Activated T-cell treated with anti-CD3 and anti-CD28 coated beads, Interleukin-2, amount 50 U/mL, for 4 hours (primary cell): ENCODE measurements around the gene LRRC8D. TPM values are rescaled to one million over a fixed set of nuclear protein-coding genes. Genes with fewer than 3 reads are reported as not detected.

Source experiments
- ATAC-seq, 2 donors: fragments of 200-7000 bp; cut with Tn5 transposase; one replicate each; pipeline ENCODE4 v1.10.0; 2021
- DNase-seq: peaks from one replicate; pipeline ENCODE4 v3.0.0-alpha.2; 2020
- H3K27me3 Mint-ChIP-seq: one replicate; pipeline ENCODE4 v1.8.0; 2021; ENCODE audit warnings: low read depth, mixed read lengths
- H3K36me3 Mint-ChIP-seq: one replicate; pipeline ENCODE4 v1.8.0; 2022; ENCODE audit warnings: mixed read lengths; ENCODE audit not compliant: insufficient read depth
- H3K4me1 Mint-ChIP-seq: one replicate; pipeline ENCODE4 v1.8.0; 2021; ENCODE audit warnings: low read depth, mixed read lengths
- H3K4me3 Mint-ChIP-seq: one replicate; pipeline ENCODE4 v1.8.0; 2021; ENCODE audit warnings: mild to moderate bottlenecking, moderate library complexity, mixed read lengths
- H3K9me3 Mint-ChIP-seq: one replicate; pipeline ENCODE4 v1.8.0; 2021; ENCODE audit warnings: mixed read lengths
- total RNA-seq, 3 donors: library from RNA; stranded (reverse); gene quantifications; one replicate each; pipeline ENCODE4 v1.2.1, GENCODE V29; 2021

Gene LRRC8D
- total RNA-seq, 3 donors from 2014 or later, result 42.1 to 56.7 (median 48.0) TPM

- peaks cover 35% of the 10 kb centered on the region for H3K4me1 Mint-ChIP-seq
- peak; percentile 41 to 48 for ATAC-seq
Observed at GRCh38 chr1:89881415-89882058, 60.7 kb downstream of the LRRC8D start.

GRCh38 chr1:89882348-89883029, 61.7 kb downstream of the LRRC8D start:
- DNase-seq (no peak), ATAC-seq (no peak)
- H3K36me3 Mint-ChIP-seq, result peaks cover 43% of the 10 kb centered on the region
- peaks cover 6% of the 10 kb centered on the region for H3K9me3 Mint-ChIP-seq
- H3K4me1 Mint-ChIP-seq, result peaks cover 36% of the 10 kb centered on the region
- no peak overlapping the region for H3K4me3 Mint-ChIP-seq
- no peaks in the 10 kb centered on the region for H3K27me3 Mint-ChIP-seq

More at GRCh38 chr1:89881415-89882058, 60.7 kb downstream of the LRRC8D start:
- Mint-ChIP-seq H3K27me3 (no peaks in the 10 kb centered on the region), H3K36me3 (peaks cover 42% of the 10 kb centered on the region), H3K4me3 (no peak overlapping the region), H3K9me3 (peaks cover 6% of the 10 kb centered on the region)
- no peak for DNase-seq

- Mint-ChIP-seq H3K4me1 (peaks cover 37% of the 10 kb centered on the region), H3K4me3 (no peak overlapping the region), H3K36me3 (peaks cover 46% of the 10 kb centered on the region), H3K9me3 (peaks cover 6% of the 10 kb centered on the region), H3K27me3 (no peaks in the 10 kb centered on the region)
- DNase-seq (no peak), ATAC-seq (no peak)
Observed at GRCh38 chr1:89883030-89883379, 62.2 kb downstream of the LRRC8D start.

GRCh38 chr1:89884718-89885596, 64.1 kb downstream of the LRRC8D start:
- DNase-seq (no peak), ATAC-seq (no peak)
- Mint-ChIP-seq H3K4me1 (peaks cover 34% of the 10 kb centered on the region), H3K9me3 (peaks cover 6% of the 10 kb centered on the region), H3K4me3 (no peak overlapping the region), H3K27me3 (no peaks in the 10 kb centered on the region), H3K36me3 (peaks cover 36% of the 10 kb centered on the region)

GRCh38 chr1:89887270-89887669, 66.4 kb downstream of the LRRC8D start:
- Mint-ChIP-seq H3K9me3 (no peaks in the 10 kb centered on the region), H3K4me1 (peaks cover 38% of the 10 kb centered on the region), H3K27me3 (no peaks in the 10 kb centered on the region), H3K4me3 (no peak overlapping the region), H3K36me3 (peaks cover 38% of the 10 kb centered on the region)
- no peak for DNase-seq
- no peak for ATAC-seq

GRCh38 chr1:89887713-89888112, 66.9 kb downstream of the LRRC8D start:
- DNase-seq (no peak), ATAC-seq (no peak)
- H3K4me1 Mint-ChIP-seq, result peaks cover 35% of the 10 kb centered on the region
- H3K9me3 Mint-ChIP-seq, result no peaks in the 10 kb centered on the region
- no peaks in the 10 kb centered on the region for H3K27me3 Mint-ChIP-seq
- H3K4me3 Mint-ChIP-seq, result no peak overlapping the region
- peaks cover 34% of the 10 kb centered on the region for H3K36me3 Mint-ChIP-seq

- no peaks in the 10 kb centered on the region for H3K9me3 Mint-ChIP-seq
- ATAC-seq (no peak), DNase-seq (no peak)
- peaks cover 31% of the 10 kb centered on the region for H3K4me1 Mint-ChIP-seq
- H3K27me3 Mint-ChIP-seq, result no peaks in the 10 kb centered on the region
- no peak overlapping the region for H3K4me3 Mint-ChIP-seq
- peaks cover 34% of the 10 kb centered on the region for H3K36me3 Mint-ChIP-seq
Observed at GRCh38 chr1:89888480-89889322, 67.9 kb downstream of the LRRC8D start.

GRCh38 chr1:89889323-89889615, 68.4 kb downstream of the LRRC8D start:
- no peaks in the 10 kb centered on the region for H3K27me3 Mint-ChIP-seq
- DNase-seq (no peak), ATAC-seq (no peak)
- peaks cover 35% of the 10 kb centered on the region for H3K36me3 Mint-ChIP-seq
- no peaks in the 10 kb centered on the region for H3K9me3 Mint-ChIP-seq
- H3K4me1 Mint-ChIP-seq, result peaks cover 31% of the 10 kb centered on the region
- no peak overlapping the region for H3K4me3 Mint-ChIP-seq

- H3K4me3 Mint-ChIP-seq, result no peak overlapping the region
- no peak for ATAC-seq
- DNase-seq, result no peak
- peaks cover 32% of the 10 kb centered on the region for H3K36me3 Mint-ChIP-seq
- H3K9me3 Mint-ChIP-seq, result no peaks in the 10 kb centered on the region
- H3K27me3 Mint-ChIP-seq, result no peaks in the 10 kb centered on the region
- H3K4me1 Mint-ChIP-seq, result peaks cover 24% of the 10 kb centered on the region
Observed at GRCh38 chr1:89890085-89890752, 69.4 kb downstream of the LRRC8D start.

GRCh38 chr1:89892816-89893215, 72.0 kb downstream of the LRRC8D start:
- Mint-ChIP-seq H3K36me3 (peaks cover 32% of the 10 kb centered on the region), H3K27me3 (no peaks in the 10 kb centered on the region), H3K9me3 (no peaks in the 10 kb centered on the region), H3K4me1 (peaks cover 24% of the 10 kb centered on the region), H3K4me3 (no peak overlapping the region)
- DNase-seq (no peak), ATAC-seq (no peak)

- peaks cover 37% of the 10 kb centered on the region for H3K36me3 Mint-ChIP-seq
- H3K4me1 Mint-ChIP-seq, result peaks cover 28% of the 10 kb centered on the region
- DNase-seq (no peak), ATAC-seq (no peak)
- H3K27me3 Mint-ChIP-seq, result no peaks in the 10 kb centered on the region
- H3K9me3 Mint-ChIP-seq, result no peaks in the 10 kb centered on the region
- no peak overlapping the region for H3K4me3 Mint-ChIP-seq
Observed at GRCh38 chr1:89894210-89895201, 73.7 kb downstream of the LRRC8D start.

GRCh38 chr1:89896105-89896942, 75.5 kb downstream of the LRRC8D start:
- peaks cover 29% of the 10 kb centered on the region for H3K4me1 Mint-ChIP-seq
- DNase-seq, result no peak
- no peak overlapping the region for H3K4me3 Mint-ChIP-seq
- no peak for ATAC-seq
- no peaks in the 10 kb centered on the region for H3K9me3 Mint-ChIP-seq
- no peaks in the 10 kb centered on the region for H3K27me3 Mint-ChIP-seq
- H3K36me3 Mint-ChIP-seq, result peaks cover 28% of the 10 kb centered on the region
